Measurements from ENCODE around the gene RASGRP2. TPM values are rescaled to one million over a fixed set of nuclear protein-coding genes. Genes with fewer than 3 reads are reported as not detected.

RASGRP2 gene
- total and polyA plus RNA-seq, 2 donors (not counting 1 experiment from before 2014, with no cell fraction given), result 1.2 to 5.2 TPM

- Histone ChIP-seq H3K4me3 (replicated peaks in 1 of 4; ENCODE audit: control extremely low read depth in 1 of 4, insufficient read depth in 1 of 4, low read depth in 3 of 4, low read length in 4 of 4) (no peak overlapping the region), H3K36me3 (ENCODE audit: control insufficient read depth, insufficient read depth, low read length) (peaks cover 48% of the 10 kb centered on the region), H3K9me3 (ENCODE audit: control insufficient read depth, insufficient read depth, low read depth, low read length) (no peaks in the 10 kb centered on the region), H3K27ac (ENCODE audit: insufficient read depth, low read length) (no peak overlapping the region), H3K79me2 (ENCODE audit: control insufficient read depth, insufficient read depth, low read length) (peaks cover 10% of the 10 kb centered on the region), H3K27me3 (ENCODE audit: control insufficient read depth, insufficient read depth, low read length) (no peaks in the 10 kb centered on the region), H2AFZ (ENCODE audit: low read length) (no peak overlapping the region), H3K4me1 (ENCODE audit: control insufficient read depth, extremely low read depth, insufficient read depth, low read length) (peaks cover 15% of the 10 kb centered on the region), H4K20me1 (ENCODE audit: control insufficient read depth, extremely low read depth, insufficient read depth, low read length) (no peaks in the 10 kb centered on the region), H3K4me2 (ENCODE audit: extremely low read depth, insufficient read depth, low read length) (no peak overlapping the region), H3K9ac (ENCODE audit: insufficient read depth, low read length) (no peak overlapping the region)
- TF ChIP-seq CTCF (conservative IDR thresholded peaks at IDR 0.05 in 1 of 2, IDR thresholded peaks at IDR 0.05 in 1 of 2; ENCODE audit: low read depth in 1 of 2, low read length in 2 of 2) (peak in 1 of 2 donors; percentile 9), EZH2 (IDR thresholded peaks at IDR 0.05; ENCODE audit: low read length, missing control alignments) (no peak)
- DNase-seq (ENCODE audit: low read depth in 2 of 2), result no peak
These were observed 21.4 kb upstream of the RASGRP2 start for GRCh38 chr11:64765291-64765850.

GRCh38 chr11:64764753-64765152 is 20.8 kb upstream of the RASGRP2 start:
- Histone ChIP-seq H3K4me2 (ENCODE audit: extremely low read depth, insufficient read depth, low read length) (no peak overlapping the region), H3K9ac (ENCODE audit: insufficient read depth, low read length) (no peak overlapping the region), H3K9me3 (ENCODE audit: control insufficient read depth, insufficient read depth, low read depth, low read length) (no peaks in the 10 kb centered on the region), H3K4me1 (ENCODE audit: control insufficient read depth, extremely low read depth, insufficient read depth, low read length) (peaks cover 21% of the 10 kb centered on the region), H3K4me3 (replicated peaks in 1 of 4; ENCODE audit: control extremely low read depth in 1 of 4, insufficient read depth in 1 of 4, low read depth in 3 of 4, low read length in 4 of 4) (no peak overlapping the region), H4K20me1 (ENCODE audit: control insufficient read depth, extremely low read depth, insufficient read depth, low read length) (no peaks in the 10 kb centered on the region), H3K27ac (ENCODE audit: insufficient read depth, low read length) (no peak overlapping the region), H3K79me2 (ENCODE audit: control insufficient read depth, insufficient read depth, low read length) (peaks cover 8% of the 10 kb centered on the region), H2AFZ (ENCODE audit: low read length) (no peak overlapping the region), H3K36me3 (ENCODE audit: control insufficient read depth, insufficient read depth, low read length) (peaks cover 43% of the 10 kb centered on the region), H3K27me3 (ENCODE audit: control insufficient read depth, insufficient read depth, low read length) (no peaks in the 10 kb centered on the region)
- TF ChIP-seq CTCF (conservative IDR thresholded peaks at IDR 0.05 in 1 of 2, IDR thresholded peaks at IDR 0.05 in 1 of 2; ENCODE audit: low read depth in 1 of 2, low read length in 2 of 2) (no peak), EZH2 (IDR thresholded peaks at IDR 0.05; ENCODE audit: low read length, missing control alignments) (no peak)
- no peak for DNase-seq (ENCODE audit: low read depth in 2 of 2)

- Histone ChIP-seq H3K4me3 (replicated peaks in 1 of 4; ENCODE audit: control extremely low read depth in 1 of 4, insufficient read depth in 1 of 4, low read depth in 3 of 4, low read length in 4 of 4) (no peak overlapping the region), H3K9ac (ENCODE audit: insufficient read depth, low read length) (no peak overlapping the region), H3K4me1 (ENCODE audit: control insufficient read depth, extremely low read depth, insufficient read depth, low read length) (peaks cover 26% of the 10 kb centered on the region), H3K27me3 (ENCODE audit: control insufficient read depth, insufficient read depth, low read length) (no peaks in the 10 kb centered on the region), H4K20me1 (ENCODE audit: control insufficient read depth, extremely low read depth, insufficient read depth, low read length) (no peaks in the 10 kb centered on the region), H3K27ac (ENCODE audit: insufficient read depth, low read length) (no peak overlapping the region), H2AFZ (ENCODE audit: low read length) (no peak overlapping the region), H3K9me3 (ENCODE audit: control insufficient read depth, insufficient read depth, low read depth, low read length) (no peaks in the 10 kb centered on the region), H3K4me2 (ENCODE audit: extremely low read depth, insufficient read depth, low read length) (no peak overlapping the region), H3K79me2 (ENCODE audit: control insufficient read depth, insufficient read depth, low read length) (peaks cover 8% of the 10 kb centered on the region), H3K36me3 (ENCODE audit: control insufficient read depth, insufficient read depth, low read length) (peaks cover 38% of the 10 kb centered on the region)
- no peak for TF ChIP-seq EZH2 (IDR thresholded peaks at IDR 0.05; ENCODE audit: low read length, missing control alignments)
- no peak for TF ChIP-seq CTCF (conservative IDR thresholded peaks at IDR 0.05 in 1 of 2, IDR thresholded peaks at IDR 0.05 in 1 of 2; ENCODE audit: low read depth in 1 of 2, low read length in 2 of 2)
- no peak for DNase-seq (ENCODE audit: low read depth in 2 of 2)
These were observed 20.2 kb upstream of the RASGRP2 start for GRCh38 chr11:64764040-64764611.
